ENCODE data around the gene IFNA17. TPM values are rescaled to one million over a fixed set of nuclear protein-coding genes. Genes with fewer than 3 reads are reported as not detected.
A peak's percentile ranks its signal among the peaks of the same experiment; 100 is the strongest.

IFNA17 gene
- total RNA-seq: not detected

DNA sequence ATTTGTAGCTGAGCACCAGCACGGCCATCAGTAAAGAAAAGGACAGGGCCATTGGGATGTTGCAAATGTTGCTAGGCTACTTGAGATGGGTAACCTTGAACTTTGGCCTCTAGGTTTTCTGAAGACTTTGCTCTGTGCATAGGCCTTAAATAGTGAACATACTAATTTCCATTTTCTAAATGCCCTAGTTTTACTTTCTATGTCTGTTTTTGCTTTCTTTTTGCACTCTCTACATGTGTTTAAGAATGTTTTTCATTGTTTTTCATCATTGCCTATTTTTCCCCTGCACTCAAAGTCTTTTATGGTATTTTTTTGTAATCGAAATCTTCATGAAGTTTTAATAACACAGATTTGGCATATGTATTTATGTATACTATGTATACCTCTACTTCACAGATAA, at the start of gene IFNA17:
Gene IFNA17 (minus strand): TSS at position 101 of the 400 bp plus-strand sequence. CDS start 49 bp downstream, at position 52.
- Histone ChIP-seq H3K4me3 (no peak within 1 kb of the TSS), H3K9me3 (no peaks in the 10 kb centered on the region), H3K27me3 (no peaks in the 10 kb centered on the region), H3K4me1 (no peaks in the 10 kb centered on the region), H3K36me3 (no peaks in the 10 kb centered on the region), H3K27ac (no peak within 1 kb of the TSS)
- DNase-seq: no peak
- intact Hi-C loops (cut with DNase I): no loop called here
- WGBS, 2 donors: 65 to 89% methylated on average over 2 of the region's 2 CpGs
- TF ChIP-seq CTCF (IDR thresholded peaks at IDR 0.05) (no peak), POLR2A (IDR thresholded peaks at IDR 0.05) (no peak)

- Histone ChIP-seq H3K4me3 (no peak overlapping the region), H3K4me1 (peaks cover 0 to 49% (median 14%) of the 10 kb centered on the region in 3 donors), H3K9me3 (peaks cover 0 to 6% (median 0%) of the 10 kb centered on the region in 3 donors), H3K27ac (peak overlapping the region in 1 of 4 donors; percentile 25), H3K27me3 (peaks cover 0 to 3% (median 0%) of the 10 kb centered on the region in 4 donors), H3K36me3 (no peaks in the 10 kb centered on the region)
- 23 to 44% methylated on average over 2 of the region's 2 CpGs for WGBS, 2 donors
- no peak for DNase-seq
- intact Hi-C loops (cut with DNase I): no loop called here
- TF ChIP-seq POLR2A (IDR thresholded peaks at IDR 0.05) (no peak), CTCF (IDR thresholded peaks at IDR 0.05) (no peak)
Measured at GRCh38 chr9:21268347-21268657, 40.3 kb upstream of the IFNA17 start.

DNA sequence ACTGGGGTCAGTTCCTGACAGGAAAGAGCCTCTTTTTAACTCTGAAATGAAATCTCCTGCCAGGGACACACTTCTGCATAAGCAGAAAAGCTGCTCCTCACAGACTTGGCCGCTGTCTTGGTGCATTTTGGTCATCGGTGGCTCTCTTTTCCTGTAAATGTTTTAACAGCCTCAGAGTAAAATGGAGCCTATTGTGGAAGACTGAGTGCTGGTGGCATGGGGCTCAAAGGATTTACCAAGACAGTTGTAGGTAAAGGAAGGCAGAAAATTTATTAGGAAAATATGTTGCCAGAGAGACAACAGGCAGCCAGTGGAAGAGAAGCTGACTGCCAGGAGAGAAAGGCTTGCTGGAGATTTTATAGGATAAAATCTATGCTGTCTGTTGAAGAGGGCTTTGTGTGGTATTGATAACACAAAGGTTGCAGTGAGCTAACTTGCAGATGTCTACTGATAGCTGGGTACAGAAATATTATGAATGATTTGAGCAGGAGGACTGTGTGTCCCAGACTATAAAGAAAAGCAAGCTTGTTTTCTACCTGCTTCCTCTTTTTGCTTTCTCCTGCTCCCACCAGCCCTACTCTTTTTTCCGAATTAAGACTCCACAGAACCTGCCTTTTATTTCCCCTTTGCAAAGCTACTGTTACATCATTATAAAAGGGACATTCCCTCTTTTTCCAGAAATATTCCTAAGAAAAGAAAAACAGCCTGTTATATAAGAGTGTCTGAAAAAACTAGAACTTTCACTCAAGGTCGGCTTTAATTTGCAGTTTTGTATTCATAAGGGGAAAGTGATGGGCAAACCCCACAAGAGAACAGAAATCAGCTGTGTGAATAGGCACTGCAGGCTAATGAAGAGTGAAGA, 39.7 kb upstream of the IFNA17 start:
- H3K9me3 ChIP-seq: peaks cover 0 to 6% (median 0%) of the 10 kb centered on the region in 3 donors
- no peak for DNase-seq
- H3K4me1 ChIP-seq: peaks cover 0 to 49% (median 14%) of the 10 kb centered on the region in 3 donors
- peaks cover 0 to 3% (median 0%) of the 10 kb centered on the region in 4 donors for H3K27me3 ChIP-seq
- 18 to 36% methylated on average over 4 of the region's 4 CpGs for WGBS, 2 donors
- no peak for TF ChIP-seq POLR2A (IDR thresholded peaks at IDR 0.05)
- TF ChIP-seq CTCF (IDR thresholded peaks at IDR 0.05): no peak
- H3K4me3 ChIP-seq: no peak overlapping the region
- intact Hi-C loops (cut with DNase I): no loop called here
- peak overlapping the region in 1 of 4 donors; percentile 25 for H3K27ac ChIP-seq
- no peaks in the 10 kb centered on the region for H3K36me3 ChIP-seq

DNA sequence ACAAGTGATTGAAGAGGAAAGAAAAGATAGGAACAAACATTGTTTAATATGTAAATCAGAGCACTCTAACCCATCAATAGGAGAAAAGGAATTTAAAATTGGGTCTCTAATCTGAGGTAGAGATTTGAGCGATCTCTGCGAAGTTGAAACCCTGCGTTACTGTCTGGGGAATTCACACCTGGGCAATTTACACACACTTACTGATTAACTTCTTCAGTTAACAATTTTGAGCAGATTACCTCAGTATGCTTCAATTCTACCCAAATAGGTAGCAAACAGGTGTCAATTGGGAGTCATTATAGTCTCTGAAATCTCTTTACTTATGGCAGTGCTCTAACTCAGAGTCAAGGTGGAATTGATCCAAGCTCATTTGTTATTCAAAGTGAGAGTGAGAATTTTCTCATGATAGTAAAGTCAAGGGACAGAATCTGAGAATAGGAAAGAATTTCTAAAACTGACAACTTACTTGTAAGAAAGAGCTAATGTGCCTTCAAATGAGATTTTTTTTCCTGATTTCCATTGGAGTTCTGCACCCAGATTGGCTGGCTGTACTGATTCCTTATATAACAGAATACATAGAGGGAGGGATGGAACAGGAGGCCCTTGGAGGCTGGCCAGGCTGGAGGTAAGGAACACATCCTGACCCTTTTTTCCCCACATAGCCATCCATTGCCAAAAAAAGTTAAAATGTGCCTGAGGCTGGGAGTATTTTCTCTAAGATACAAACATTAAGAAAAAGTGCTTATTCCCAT, 38.9 kb upstream of the IFNA17 start:
- Histone ChIP-seq H3K27ac (peak overlapping the region in 1 of 4 donors; percentile 25), H3K36me3 (no peaks in the 10 kb centered on the region), H3K9me3 (peaks cover 0 to 6% (median 0%) of the 10 kb centered on the region in 3 donors), H3K4me1 (peaks cover 0 to 49% (median 14%) of the 10 kb centered on the region in 3 donors), H3K27me3 (peaks cover 0 to 3% (median 0%) of the 10 kb centered on the region in 4 donors), H3K4me3 (no peak overlapping the region)
- 40% methylated on average over 3 of the region's 3 CpGs for WGBS, 2 donors
- TF ChIP-seq POLR2A (IDR thresholded peaks at IDR 0.05): no peak
- TF ChIP-seq CTCF (IDR thresholded peaks at IDR 0.05): no peak
- no peak for DNase-seq
- intact Hi-C loops (cut with DNase I): no loop called here
